ENCODE measurements around the gene HHAT.

HHAT gene

DNA sequence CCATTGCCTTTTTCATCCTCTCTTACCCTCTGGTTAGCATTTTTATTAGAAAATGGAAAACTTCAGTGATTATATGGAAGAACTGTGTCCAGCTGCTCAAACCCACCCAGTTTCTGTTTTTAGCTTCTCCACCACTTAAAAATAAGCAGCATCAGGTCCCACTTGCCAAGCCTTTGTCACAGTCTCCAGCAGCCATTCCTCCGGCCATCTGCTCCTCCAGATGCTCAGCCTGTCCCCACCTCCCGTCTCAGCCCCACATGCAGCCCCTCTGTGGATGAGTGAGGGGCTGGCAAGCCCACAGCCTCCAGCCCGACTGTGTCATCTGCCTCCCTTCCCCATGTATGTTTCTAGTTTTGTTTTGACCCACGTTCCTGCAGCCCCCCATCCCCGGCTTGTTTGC, 289.7 kb downstream of the HHAT start:
- Histone ChIP-seq H4K8ac (ENCODE audit: low read depth, low read length) (no peak overlapping the region), H3K4ac (ENCODE audit: low read depth, low read length) (no peak overlapping the region), H2BK15ac (replicated peaks; ENCODE audit: low read depth) (no peak overlapping the region), H2BK5ac (ENCODE audit: low read length) (no peak overlapping the region), H3K56ac (ENCODE audit: low read length) (no peak overlapping the region), H3K79me2 (ENCODE audit: control insufficient read depth, insufficient read depth, low read length) (no peaks in the 10 kb centered on the region), H3K18ac (ENCODE audit: low read length) (no peak overlapping the region), H3K36me3 (ENCODE audit: control insufficient read depth, insufficient read depth, low read length) (no peaks in the 10 kb centered on the region), H2AK5ac (ENCODE audit: low read length) (no peak overlapping the region), H2BK120ac (ENCODE audit: low read depth, low read length) (no peak overlapping the region), H3K27me3 (ENCODE audit: insufficient read depth, low read length, poor library complexity) (no peaks in the 10 kb centered on the region), H3K9ac (ENCODE audit: low read length) (no peak overlapping the region), H3K4me2 (ENCODE audit: low read length) (no peak overlapping the region), H3K27ac (ENCODE audit: low read depth, low read length) (no peak overlapping the region), H4K5ac (ENCODE audit: low read length) (no peak overlapping the region), H3K23ac (ENCODE audit: low read length) (no peak overlapping the region), H3K79me1 (ENCODE audit: low read length) (no peaks in the 10 kb centered on the region), H3K4me1 (ENCODE audit: control insufficient read depth, low read depth, low read length) (no peaks in the 10 kb centered on the region), H3K4me3 (ENCODE audit: low read length) (no peak overlapping the region)
- WGBS (ENCODE audit: extremely low coverage, insufficient coverage, low lambda C conversion rate), result no CpG with 5 or more reads among the region's 5 CpGs
- no peak for DNase-seq

- no peaks in the 10 kb centered on the region for H3K27me3 ChIP-seq (ENCODE audit: insufficient read depth, low read length, poor library complexity)
- H4K8ac ChIP-seq (ENCODE audit: low read depth, low read length), result no peak overlapping the region
- WGBS (ENCODE audit: extremely low coverage, insufficient coverage, low lambda C conversion rate), result no CpG with 5 or more reads among the region's 6 CpGs
- H3K79me2 ChIP-seq (ENCODE audit: control insufficient read depth, insufficient read depth, low read length), result no peaks in the 10 kb centered on the region
- no peak overlapping the region for H3K18ac ChIP-seq (ENCODE audit: low read length)
- H3K36me3 ChIP-seq (ENCODE audit: control insufficient read depth, insufficient read depth, low read length), result no peaks in the 10 kb centered on the region
- H2BK5ac ChIP-seq (ENCODE audit: low read length), result no peak overlapping the region
- no peaks in the 10 kb centered on the region for H3K4me1 ChIP-seq (ENCODE audit: control insufficient read depth, low read depth, low read length)
- H3K4ac ChIP-seq (ENCODE audit: low read depth, low read length), result no peak overlapping the region
- no peak for DNase-seq
- no peak overlapping the region for H3K56ac ChIP-seq (ENCODE audit: low read length)
- no peak overlapping the region for H3K4me2 ChIP-seq (ENCODE audit: low read length)
- H2BK15ac ChIP-seq (replicated peaks; ENCODE audit: low read depth), result no peak overlapping the region
- H3K23ac ChIP-seq (ENCODE audit: low read length), result no peak overlapping the region
- H4K5ac ChIP-seq (ENCODE audit: low read length), result no peak overlapping the region
- no peak overlapping the region for H3K4me3 ChIP-seq (ENCODE audit: low read length)
- no peak overlapping the region for H3K27ac ChIP-seq (ENCODE audit: low read depth, low read length)
- H3K79me1 ChIP-seq (ENCODE audit: low read length), result no peaks in the 10 kb centered on the region
- H2AK5ac ChIP-seq (ENCODE audit: low read length), result no peak overlapping the region
- H2BK120ac ChIP-seq (ENCODE audit: low read depth, low read length), result no peak overlapping the region
- H3K9ac ChIP-seq (ENCODE audit: low read length), result no peak overlapping the region
These were observed 292.3 kb downstream of the HHAT start for GRCh38 chr1:210620867-210621488.

DNA sequence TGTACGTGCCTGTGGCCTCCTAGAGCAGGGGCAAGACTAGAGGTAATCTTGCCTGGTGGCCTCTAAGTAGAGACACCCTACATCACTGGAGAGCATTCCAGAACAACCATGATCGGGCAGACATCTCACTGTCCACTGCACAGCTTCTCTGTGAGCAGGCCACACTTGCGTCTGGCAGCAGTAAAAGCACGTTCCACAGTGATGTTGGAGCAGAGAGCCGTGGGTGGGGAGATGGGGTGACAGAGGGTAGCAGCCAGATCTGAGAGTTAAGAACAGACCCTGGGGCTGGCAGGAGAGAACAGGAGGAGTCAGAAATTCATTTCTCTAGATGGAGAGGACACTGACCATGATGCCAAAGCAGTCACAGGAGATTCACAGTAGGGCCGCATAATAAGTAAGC, 293.0 kb downstream of the HHAT start:
- Histone ChIP-seq H3K79me1 (ENCODE audit: low read length) (no peaks in the 10 kb centered on the region), H3K36me3 (ENCODE audit: control insufficient read depth, insufficient read depth, low read length) (no peaks in the 10 kb centered on the region), H2BK5ac (ENCODE audit: low read length) (no peak overlapping the region), H3K4me1 (ENCODE audit: control insufficient read depth, low read depth, low read length) (no peaks in the 10 kb centered on the region), H3K23ac (ENCODE audit: low read length) (no peak overlapping the region), H4K5ac (ENCODE audit: low read length) (no peak overlapping the region), H3K27ac (ENCODE audit: low read depth, low read length) (no peak overlapping the region), H3K9ac (ENCODE audit: low read length) (no peak overlapping the region), H4K8ac (ENCODE audit: low read depth, low read length) (no peak overlapping the region), H2BK15ac (replicated peaks; ENCODE audit: low read depth) (no peak overlapping the region), H2AK5ac (ENCODE audit: low read length) (no peak overlapping the region), H3K56ac (ENCODE audit: low read length) (no peak overlapping the region), H2BK120ac (ENCODE audit: low read depth, low read length) (no peak overlapping the region), H3K27me3 (ENCODE audit: insufficient read depth, low read length, poor library complexity) (no peaks in the 10 kb centered on the region), H3K18ac (ENCODE audit: low read length) (no peak overlapping the region), H3K4ac (ENCODE audit: low read depth, low read length) (no peak overlapping the region), H3K4me2 (ENCODE audit: low read length) (no peak overlapping the region), H3K4me3 (ENCODE audit: low read length) (no peak overlapping the region), H3K79me2 (ENCODE audit: control insufficient read depth, insufficient read depth, low read length) (no peaks in the 10 kb centered on the region)
- DNase-seq, result no peak
- WGBS (ENCODE audit: extremely low coverage, insufficient coverage, low lambda C conversion rate), result no CpG with 5 or more reads among the region's 6 CpGs

- H3K27me3 ChIP-seq (ENCODE audit: insufficient read depth, low read length, poor library complexity), result no peaks in the 10 kb centered on the region
- H3K18ac ChIP-seq (ENCODE audit: low read length), result no peak overlapping the region
- no peak overlapping the region for H3K4ac ChIP-seq (ENCODE audit: low read depth, low read length)
- no peak overlapping the region for H3K4me2 ChIP-seq (ENCODE audit: low read length)
- no peaks in the 10 kb centered on the region for H3K36me3 ChIP-seq (ENCODE audit: control insufficient read depth, insufficient read depth, low read length)
- H2BK120ac ChIP-seq (ENCODE audit: low read depth, low read length), result no peak overlapping the region
- no peak overlapping the region for H2BK5ac ChIP-seq (ENCODE audit: low read length)
- no CpG with 5 or more reads among the region's 1 CpG for WGBS (ENCODE audit: extremely low coverage, insufficient coverage, low lambda C conversion rate)
- no peak overlapping the region for H3K23ac ChIP-seq (ENCODE audit: low read length)
- H3K56ac ChIP-seq (ENCODE audit: low read length), result no peak overlapping the region
- no peak overlapping the region for H3K9ac ChIP-seq (ENCODE audit: low read length)
- no peaks in the 10 kb centered on the region for H3K79me2 ChIP-seq (ENCODE audit: control insufficient read depth, insufficient read depth, low read length)
- no peak overlapping the region for H4K5ac ChIP-seq (ENCODE audit: low read length)
- H3K4me1 ChIP-seq (ENCODE audit: control insufficient read depth, low read depth, low read length), result no peaks in the 10 kb centered on the region
- no peak overlapping the region for H3K27ac ChIP-seq (ENCODE audit: low read depth, low read length)
- no peaks in the 10 kb centered on the region for H3K79me1 ChIP-seq (ENCODE audit: low read length)
- H4K8ac ChIP-seq (ENCODE audit: low read depth, low read length), result no peak overlapping the region
- H2AK5ac ChIP-seq (ENCODE audit: low read length), result no peak overlapping the region
- H2BK15ac ChIP-seq (replicated peaks; ENCODE audit: low read depth), result no peak overlapping the region
- no peak overlapping the region for H3K4me3 ChIP-seq (ENCODE audit: low read length)
- DNase-seq, result no peak
These were observed 296.0 kb downstream of the HHAT start for GRCh38 chr1:210624722-210625121.

DNA sequence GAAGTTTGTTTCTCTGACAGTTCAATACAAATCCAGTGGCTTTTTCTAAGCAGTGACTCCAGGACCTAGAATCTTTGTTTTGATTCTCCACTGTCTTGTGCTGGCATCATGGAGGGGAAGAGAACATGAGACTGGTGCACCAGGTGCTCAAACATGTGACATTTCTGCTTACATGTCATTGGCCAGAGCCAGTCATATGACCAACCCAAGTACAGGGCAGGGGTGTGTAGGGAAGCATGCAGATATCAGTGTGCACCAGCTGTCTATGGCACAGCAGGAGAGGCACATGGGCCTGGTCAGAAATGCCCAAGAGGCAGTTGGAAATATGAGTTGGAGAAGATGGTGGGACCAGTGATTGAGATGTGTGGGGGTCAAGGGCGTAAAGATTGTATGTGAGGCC, 297.0 kb downstream of the HHAT start:
- H3K79me1 ChIP-seq (ENCODE audit: low read length), result no peaks in the 10 kb centered on the region
- DNase-seq, result no peak
- no peak overlapping the region for H4K5ac ChIP-seq (ENCODE audit: low read length)
- no peak overlapping the region for H3K4me2 ChIP-seq (ENCODE audit: low read length)
- no peak overlapping the region for H3K4ac ChIP-seq (ENCODE audit: low read depth, low read length)
- H3K4me3 ChIP-seq (ENCODE audit: low read length), result no peak overlapping the region
- no peak overlapping the region for H3K18ac ChIP-seq (ENCODE audit: low read length)
- H3K4me1 ChIP-seq (ENCODE audit: control insufficient read depth, low read depth, low read length), result no peaks in the 10 kb centered on the region
- H3K27ac ChIP-seq (ENCODE audit: low read depth, low read length), result no peak overlapping the region
- no CpG with 5 or more reads among the region's 1 CpG for WGBS (ENCODE audit: extremely low coverage, insufficient coverage, low lambda C conversion rate)
- no peak overlapping the region for H3K9ac ChIP-seq (ENCODE audit: low read length)
- H3K79me2 ChIP-seq (ENCODE audit: control insufficient read depth, insufficient read depth, low read length), result no peaks in the 10 kb centered on the region
- no peak overlapping the region for H2BK5ac ChIP-seq (ENCODE audit: low read length)
- no peak overlapping the region for H2BK15ac ChIP-seq (replicated peaks; ENCODE audit: low read depth)
- H3K36me3 ChIP-seq (ENCODE audit: control insufficient read depth, insufficient read depth, low read length), result no peaks in the 10 kb centered on the region
- no peaks in the 10 kb centered on the region for H3K27me3 ChIP-seq (ENCODE audit: insufficient read depth, low read length, poor library complexity)
- H4K8ac ChIP-seq (ENCODE audit: low read depth, low read length), result no peak overlapping the region
- H3K23ac ChIP-seq (ENCODE audit: low read length), result no peak overlapping the region
- no peak overlapping the region for H2AK5ac ChIP-seq (ENCODE audit: low read length)
- no peak overlapping the region for H3K56ac ChIP-seq (ENCODE audit: low read length)
- H2BK120ac ChIP-seq (ENCODE audit: low read depth, low read length), result no peak overlapping the region

DNA sequence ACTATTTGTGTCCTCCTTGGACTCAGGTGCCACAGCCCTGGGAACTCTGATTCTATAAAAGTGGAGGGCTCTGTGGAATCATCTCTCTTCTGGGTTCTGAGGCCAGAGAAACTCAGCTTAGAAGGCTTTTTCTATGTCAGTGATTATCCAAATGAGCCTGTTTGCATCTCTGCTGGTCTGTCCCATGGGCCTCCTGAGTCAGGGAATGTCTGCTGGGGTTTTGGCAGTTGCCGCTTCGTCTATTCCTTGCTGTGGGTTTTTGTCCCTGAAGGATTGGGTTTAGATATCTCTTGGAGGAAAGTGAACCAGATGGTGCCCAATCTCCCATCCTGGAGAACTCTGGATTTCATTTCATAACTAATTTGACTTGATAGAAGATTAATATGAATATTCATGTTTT, 297.6 kb downstream of the HHAT start:
- Histone ChIP-seq H4K5ac (ENCODE audit: low read length) (no peak overlapping the region), H3K9ac (ENCODE audit: low read length) (no peak overlapping the region), H3K4me2 (ENCODE audit: low read length) (no peak overlapping the region), H3K4me3 (ENCODE audit: low read length) (no peak overlapping the region), H3K18ac (ENCODE audit: low read length) (no peak overlapping the region), H3K4me1 (ENCODE audit: control insufficient read depth, low read depth, low read length) (no peaks in the 10 kb centered on the region), H3K23ac (ENCODE audit: low read length) (no peak overlapping the region), H3K36me3 (ENCODE audit: control insufficient read depth, insufficient read depth, low read length) (no peaks in the 10 kb centered on the region), H2AK5ac (ENCODE audit: low read length) (no peak overlapping the region), H3K79me1 (ENCODE audit: low read length) (no peaks in the 10 kb centered on the region), H3K4ac (ENCODE audit: low read depth, low read length) (no peak overlapping the region), H3K79me2 (ENCODE audit: control insufficient read depth, insufficient read depth, low read length) (no peaks in the 10 kb centered on the region), H3K27me3 (ENCODE audit: insufficient read depth, low read length, poor library complexity) (no peaks in the 10 kb centered on the region), H2BK5ac (ENCODE audit: low read length) (no peak overlapping the region), H2BK15ac (replicated peaks; ENCODE audit: low read depth) (no peak overlapping the region), H3K27ac (ENCODE audit: low read depth, low read length) (no peak overlapping the region), H3K56ac (ENCODE audit: low read length) (no peak overlapping the region), H4K8ac (ENCODE audit: low read depth, low read length) (no peak overlapping the region), H2BK120ac (ENCODE audit: low read depth, low read length) (no peak overlapping the region)
- no CpG with 5 or more reads among the region's 2 CpGs for WGBS (ENCODE audit: extremely low coverage, insufficient coverage, low lambda C conversion rate)
- DNase-seq, result no peak

Measured in mesendoderm (in vitro differentiated cells).